Measurements from ENCODE around the gene KRT72.

- TF ChIP-seq, protein P1, sequence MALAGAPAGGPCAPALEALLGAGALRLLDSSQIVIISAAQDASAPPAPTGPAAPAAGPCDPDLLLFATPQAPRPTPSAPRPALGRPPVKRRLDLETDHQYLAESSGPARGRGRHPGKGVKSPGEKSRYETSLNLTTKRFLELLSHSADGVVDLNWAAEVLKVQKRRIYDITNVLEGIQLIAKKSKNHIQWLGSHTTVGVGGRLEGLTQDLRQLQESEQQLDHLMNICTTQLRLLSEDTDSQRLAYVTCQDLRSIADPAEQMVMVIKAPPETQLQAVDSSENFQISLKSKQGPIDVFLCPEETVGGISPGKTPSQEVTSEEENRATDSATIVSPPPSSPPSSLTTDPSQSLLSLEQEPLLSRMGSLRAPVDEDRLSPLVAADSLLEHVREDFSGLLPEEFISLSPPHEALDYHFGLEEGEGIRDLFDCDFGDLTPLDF (CRISPR knock-in tag; IDR thresholded peaks at IDR 0.05): no peak
- TF ChIP-seq POLR2A (IDR thresholded peaks at IDR 0.05; ENCODE audit: insufficient read depth in 1 of 2, low read depth in 2 of 2, low read length in 2 of 2): no peak
- TF ChIP-seq ZNF850 (CRISPR knock-in tag; conservative IDR thresholded peaks at IDR 0.05): no peak
- TF ChIP-seq, protein P2, sequence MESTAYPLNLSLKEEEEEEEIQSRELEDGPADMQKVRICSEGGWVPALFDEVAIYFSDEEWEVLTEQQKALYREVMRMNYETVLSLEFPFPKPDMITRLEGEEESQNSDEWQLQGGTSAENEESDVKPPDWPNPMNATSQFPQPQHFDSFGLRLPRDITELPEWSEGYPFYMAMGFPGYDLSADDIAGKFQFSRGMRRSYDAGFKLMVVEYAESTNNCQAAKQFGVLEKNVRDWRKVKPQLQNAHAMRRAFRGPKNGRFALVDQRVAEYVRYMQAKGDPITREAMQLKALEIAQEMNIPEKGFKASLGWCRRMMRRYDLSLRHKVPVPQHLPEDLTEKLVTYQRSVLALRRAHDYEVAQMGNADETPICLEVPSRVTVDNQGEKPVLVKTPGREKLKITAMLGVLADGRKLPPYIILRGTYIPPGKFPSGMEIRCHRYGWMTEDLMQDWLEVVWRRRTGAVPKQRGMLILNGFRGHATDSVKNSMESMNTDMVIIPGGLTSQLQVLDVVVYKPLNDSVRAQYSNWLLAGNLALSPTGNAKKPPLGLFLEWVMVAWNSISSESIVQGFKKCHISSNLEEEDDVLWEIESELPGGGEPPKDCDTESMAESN (CRISPR knock-in tag; conservative IDR thresholded peaks at IDR 0.05): no peak
- no peak for TF ChIP-seq HCFC1 (IDR thresholded peaks at IDR 0.05; ENCODE audit: low read depth, low read length)
- TF ChIP-seq ATF7 (IDR thresholded peaks at IDR 0.05): no peak
- no peak for TF ChIP-seq ATF7 (CRISPR knock-in tag; IDR thresholded peaks at IDR 0.05)
These were observed 30.0 kb upstream of the KRT72 start for GRCh38 chr12:52631264-52631663.
